ENCODE results near the gene FCHSD1. TPM values are rescaled to one million over a fixed set of nuclear protein-coding genes. Genes with fewer than 3 reads are reported as not detected.

Gene FCHSD1
- total RNA-seq, 1 experiment from 2014 or later: 22.7 TPM

DNA sequence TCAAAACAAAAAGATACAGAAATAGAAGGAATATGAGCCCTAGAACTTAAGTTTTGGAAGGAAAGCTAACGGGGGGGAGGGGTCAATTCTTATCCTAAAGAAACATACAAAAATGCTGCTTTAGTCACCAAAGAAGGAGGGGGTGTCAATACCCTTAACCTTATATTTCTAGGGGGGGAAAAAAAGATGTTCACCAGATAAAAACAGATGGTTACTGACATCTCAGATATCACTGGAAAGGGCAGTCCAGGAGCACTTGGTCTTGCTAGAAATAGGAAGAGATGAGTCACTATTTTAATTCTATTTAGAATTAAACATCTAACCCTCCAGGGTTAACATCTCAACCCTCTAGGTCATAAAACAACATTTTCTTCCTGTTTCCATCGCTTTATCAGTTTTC, 34.1 kb downstream of the FCHSD1 start:
- intact Hi-C loops (cut with micrococcal nuclease): no loop called here
- no peaks in the 10 kb centered on the region for H3K27me3 ChIP-seq (ENCODE audit: low read length)
- H3K79me2 ChIP-seq (ENCODE audit: low read length): peaks cover 65% of the 10 kb centered on the region
- DNase-seq (no peak), ATAC-seq (no peak)
- BruUV-seq (replicated peaks): no TSS peak
- ChIA-PET POLR2A (ENCODE audit: unreplicated experiment) (no interaction called here), CTCF (interaction anchor here (0.6 to 2.1 kb wide), 2 partner anchors 17 to 25 kb away, joined by 14 to 16 read pairs; no protein-coding TSS in a partner anchor)
- peak overlapping the region; percentile 86 for H3K27ac ChIP-seq (ENCODE audit: low read length)
- peaks cover 17% of the 10 kb centered on the region; the same call in 1 of the 2 replicates for H3K4me1 ChIP-seq (ENCODE audit: insufficient read depth, low read length)
- H3K9ac ChIP-seq (ENCODE audit: low read length): peak overlapping the region; percentile 98
- no peaks in the 10 kb centered on the region for H3F3A ChIP-seq (ENCODE audit: low read length, unreplicated experiment)
- H4K20me1 ChIP-seq (ENCODE audit: low read length): peaks cover 40% of the 10 kb centered on the region
- H3K9me2 ChIP-seq (replicated peaks; ENCODE audit: low read length): no peaks in the 10 kb centered on the region
- no peak for TF ChIP-seq EZH2phosphoT487 (IDR thresholded peaks at IDR 0.05; ENCODE audit: borderline replicate concordance, low read length)
- TF ChIP-seq, protein P1, sequence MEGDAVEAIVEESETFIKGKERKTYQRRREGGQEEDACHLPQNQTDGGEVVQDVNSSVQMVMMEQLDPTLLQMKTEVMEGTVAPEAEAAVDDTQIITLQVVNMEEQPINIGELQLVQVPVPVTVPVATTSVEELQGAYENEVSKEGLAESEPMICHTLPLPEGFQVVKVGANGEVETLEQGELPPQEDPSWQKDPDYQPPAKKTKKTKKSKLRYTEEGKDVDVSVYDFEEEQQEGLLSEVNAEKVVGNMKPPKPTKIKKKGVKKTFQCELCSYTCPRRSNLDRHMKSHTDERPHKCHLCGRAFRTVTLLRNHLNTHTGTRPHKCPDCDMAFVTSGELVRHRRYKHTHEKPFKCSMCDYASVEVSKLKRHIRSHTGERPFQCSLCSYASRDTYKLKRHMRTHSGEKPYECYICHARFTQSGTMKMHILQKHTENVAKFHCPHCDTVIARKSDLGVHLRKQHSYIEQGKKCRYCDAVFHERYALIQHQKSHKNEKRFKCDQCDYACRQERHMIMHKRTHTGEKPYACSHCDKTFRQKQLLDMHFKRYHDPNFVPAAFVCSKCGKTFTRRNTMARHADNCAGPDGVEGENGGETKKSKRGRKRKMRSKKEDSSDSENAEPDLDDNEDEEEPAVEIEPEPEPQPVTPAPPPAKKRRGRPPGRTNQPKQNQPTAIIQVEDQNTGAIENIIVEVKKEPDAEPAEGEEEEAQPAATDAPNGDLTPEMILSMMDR (conservative IDR thresholded peaks at IDR 0.05; ENCODE audit: low read depth, low read length): no peak
- no peak for TF ChIP-seq EZH2 (IDR thresholded peaks at IDR 0.05; ENCODE audit: low read length, unreplicated experiment)
- no peaks in the 10 kb centered on the region; the same call in 1 of the 2 replicates for H3K36me3 ChIP-seq (ENCODE audit: low read depth, low read length)
- peak overlapping the region; percentile 95 for H3K4me3 ChIP-seq (ENCODE audit: low read length)
- H3K9me3 ChIP-seq (ENCODE audit: low read length): no peaks in the 10 kb centered on the region
- H3K4me2 ChIP-seq (ENCODE audit: low read length): peak overlapping the region; percentile 93
- H2AFZ ChIP-seq (ENCODE audit: low read length): no peak overlapping the region

DNA sequence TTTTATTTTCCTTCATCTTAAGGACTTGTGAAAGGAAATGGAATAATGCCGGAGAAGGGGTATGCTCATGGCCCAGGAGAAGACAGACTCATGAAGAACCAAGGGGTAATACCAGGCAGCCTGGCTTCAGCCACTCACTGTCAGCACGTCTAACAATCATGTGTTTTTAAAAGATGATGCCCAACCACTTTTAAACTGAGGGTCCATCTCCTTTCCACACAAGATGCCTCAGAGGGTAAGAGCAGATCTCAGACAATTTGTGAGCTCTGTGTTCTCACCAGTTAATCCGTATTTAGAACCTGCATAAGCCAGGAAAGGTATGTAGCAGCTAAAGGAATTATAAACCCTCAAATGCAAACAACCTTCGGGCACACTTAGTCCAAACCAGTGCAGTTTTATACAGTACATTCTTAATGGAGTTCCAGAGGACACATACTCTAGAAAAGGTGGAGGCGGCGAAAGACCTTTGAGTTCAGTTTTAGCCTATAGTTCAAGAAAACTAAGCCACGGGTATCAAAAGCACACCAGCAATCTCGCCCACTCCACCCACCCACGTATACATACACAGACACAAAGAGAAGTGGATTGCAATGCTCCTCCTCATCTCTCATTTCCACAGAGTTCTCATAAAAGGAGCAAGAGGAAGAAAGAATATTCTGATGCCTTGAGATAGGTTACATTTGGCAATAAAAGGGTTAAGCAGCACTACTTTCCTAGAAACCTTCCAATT, 35.1 kb downstream of the FCHSD1 start:
- H2AFZ ChIP-seq (ENCODE audit: low read length): no peak overlapping the region
- peak overlapping the region; percentile 93 for H3K4me2 ChIP-seq (ENCODE audit: low read length)
- TF ChIP-seq EZH2 (IDR thresholded peaks at IDR 0.05; ENCODE audit: low read length, unreplicated experiment): no peak
- TF ChIP-seq, protein P1 (conservative IDR thresholded peaks at IDR 0.05; ENCODE audit: low read depth, low read length): no peak
- TF ChIP-seq EZH2phosphoT487 (IDR thresholded peaks at IDR 0.05; ENCODE audit: borderline replicate concordance, low read length): no peak
- ATAC-seq (no peak), DNase-seq (no peak)
- peak overlapping the region; percentile 95 for H3K4me3 ChIP-seq (ENCODE audit: low read length)
- H3F3A ChIP-seq (ENCODE audit: low read length, unreplicated experiment): no peaks in the 10 kb centered on the region
- H3K27me3 ChIP-seq (ENCODE audit: low read length): no peaks in the 10 kb centered on the region
- ChIA-PET CTCF (interaction anchor here (0.6 to 2.1 kb wide), 2 partner anchors 18 to 24 kb away, joined by 14 to 16 read pairs; no protein-coding TSS in a partner anchor), POLR2A (ENCODE audit: unreplicated experiment) (no interaction called here)
- H3K36me3 ChIP-seq (ENCODE audit: low read depth, low read length): no peaks in the 10 kb centered on the region; the same call in 1 of the 2 replicates
- intact Hi-C loops (cut with micrococcal nuclease): no loop called here
- H3K9ac ChIP-seq (ENCODE audit: low read length): no peak overlapping the region
- peaks cover 75% of the 10 kb centered on the region for H3K79me2 ChIP-seq (ENCODE audit: low read length)
- H3K27ac ChIP-seq (ENCODE audit: low read length): no peak overlapping the region
- no peaks in the 10 kb centered on the region for H3K9me3 ChIP-seq (ENCODE audit: low read length)
- H3K9me2 ChIP-seq (replicated peaks; ENCODE audit: low read length): no peaks in the 10 kb centered on the region
- no TSS peak for BruUV-seq (replicated peaks)
- H3K4me1 ChIP-seq (ENCODE audit: insufficient read depth, low read length): peaks cover 17% of the 10 kb centered on the region; the same call in 1 of the 2 replicates
- peaks cover 41% of the 10 kb centered on the region for H4K20me1 ChIP-seq (ENCODE audit: low read length)

DNA sequence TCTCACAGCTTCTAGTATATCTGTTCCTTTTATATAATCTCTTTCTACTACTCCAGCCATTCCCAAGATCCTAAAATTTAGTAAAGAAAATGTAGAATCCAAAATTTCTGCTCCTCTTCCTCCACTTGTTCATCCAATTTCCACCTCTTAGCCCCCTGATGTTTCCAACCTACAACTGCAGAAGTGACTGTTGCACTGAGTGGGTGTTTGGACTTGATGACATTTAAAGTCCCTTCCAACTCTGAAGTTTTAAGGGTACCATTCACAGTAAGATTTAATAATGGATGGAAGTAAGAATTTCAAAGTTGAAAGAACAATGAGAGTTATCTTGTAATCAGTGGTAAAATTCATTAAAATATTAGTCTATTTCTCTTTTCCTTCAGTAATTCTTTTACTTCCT, 37.9 kb downstream of the FCHSD1 start:
- TF ChIP-seq EZH2 (IDR thresholded peaks at IDR 0.05; ENCODE audit: low read length, unreplicated experiment) (no peak), EZH2phosphoT487 (IDR thresholded peaks at IDR 0.05; ENCODE audit: borderline replicate concordance, low read length) (no peak)
- TF ChIP-seq, protein P1 (conservative IDR thresholded peaks at IDR 0.05; ENCODE audit: low read depth, low read length): no peak
- H3K9me2 ChIP-seq (replicated peaks; ENCODE audit: low read length): no peaks in the 10 kb centered on the region
- H3K9ac ChIP-seq (ENCODE audit: low read length): no peak overlapping the region
- no TSS peak for BruUV-seq (replicated peaks)
- no peak overlapping the region for H3K4me3 ChIP-seq (ENCODE audit: low read length)
- H3K27ac ChIP-seq (ENCODE audit: low read length): no peak overlapping the region
- ChIA-PET CTCF (no interaction called here), POLR2A (ENCODE audit: unreplicated experiment) (no interaction called here)
- no peak overlapping the region for H3K4me2 ChIP-seq (ENCODE audit: low read length)
- no peak overlapping the region for H2AFZ ChIP-seq (ENCODE audit: low read length)
- DNase-seq: no peak
- no peaks in the 10 kb centered on the region for H3K9me3 ChIP-seq (ENCODE audit: low read length)
- no peak for ATAC-seq
- H3F3A ChIP-seq (ENCODE audit: low read length, unreplicated experiment): no peaks in the 10 kb centered on the region
- no peaks in the 10 kb centered on the region; the same call in 1 of the 2 replicates for H3K36me3 ChIP-seq (ENCODE audit: low read depth, low read length)
- intact Hi-C loops (cut with micrococcal nuclease): no loop called here
- peaks cover 17% of the 10 kb centered on the region; the same call in 1 of the 2 replicates for H3K4me1 ChIP-seq (ENCODE audit: insufficient read depth, low read length)
- H3K79me2 ChIP-seq (ENCODE audit: low read length): peaks cover 99% of the 10 kb centered on the region
- H4K20me1 ChIP-seq (ENCODE audit: low read length): peaks cover 49% of the 10 kb centered on the region
- H3K27me3 ChIP-seq (ENCODE audit: low read length): no peaks in the 10 kb centered on the region

Data from PC-3 (cell line).